Skeletal muscle satellite cell (primary cell): ENCODE results near the gene HLA-DOB. TPM values are rescaled to one million over a fixed set of nuclear protein-coding genes. Genes with fewer than 3 reads are reported as not detected.

Source experiments
- H3K27me3 ChIP-seq: 2 replicates; pipeline ENCODE4 v1.7.0; 2013; ENCODE audit warnings: low read length; ENCODE audit not compliant: control insufficient read depth, insufficient read depth
- H3K36me3 ChIP-seq: 2 replicates; pipeline ENCODE4 v1.7.0; 2013; ENCODE audit warnings: mild to moderate bottlenecking, control low read depth, low read length; ENCODE audit not compliant: insufficient read depth
- H3K4me1 ChIP-seq: 2 replicates; pipeline ENCODE4 v1.7.0; 2013; ENCODE audit warnings: low read length; ENCODE audit not compliant: control insufficient read depth, insufficient read depth
- H3K4me2 ChIP-seq: 2 replicates; pipeline ENCODE4 v1.7.0; 2013; ENCODE audit warnings: mild to moderate bottlenecking, low read length
- H3K4me3 ChIP-seq: 2 replicates; pipeline ENCODE4 v1.7.0; 2013; ENCODE audit warnings: low read length
- H3K9ac ChIP-seq: 2 replicates; pipeline ENCODE4 v1.7.0; 2013; ENCODE audit warnings: mild to moderate bottlenecking, low read depth, low read length, moderate library complexity
- H3K9me3 ChIP-seq: replicated peaks from 2 replicates; pipeline ENCODE4 v1.7.0; 2013; ENCODE audit warnings: mild to moderate bottlenecking, control low read depth, low read length
- total RNA-seq: library from RNA; depleted of rRNA; stranded (reverse); fragments of >200 nt; gene quantifications from 2 replicates; pipeline ENCODE4 v1.2.3, GENCODE V29; 2012; rRNA removed

HLA-DOB gene
- total RNA-seq = 0.22 and 1.3 TPM in 2 replicates

DNA sequence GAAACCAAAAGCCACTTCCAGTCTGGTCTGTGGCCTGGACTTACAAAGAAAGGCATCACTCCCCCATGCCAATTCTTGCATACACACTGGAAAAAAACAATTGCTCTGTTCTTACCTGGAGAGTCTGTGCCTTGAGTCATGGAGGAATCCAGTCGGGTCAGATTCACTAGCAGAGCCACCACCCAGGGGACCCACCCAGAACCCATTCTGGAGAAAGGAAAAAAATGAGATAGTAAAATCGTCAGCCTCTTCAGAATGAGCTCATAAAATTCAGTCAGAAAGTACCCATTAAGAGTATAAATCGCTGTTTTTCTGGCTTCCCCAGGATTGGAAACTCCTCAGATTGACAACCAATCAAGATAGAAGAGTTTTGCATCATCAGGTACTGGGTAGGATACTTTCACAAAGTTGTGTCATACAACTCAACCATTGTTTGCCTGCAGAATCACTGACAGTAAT, at the start of gene HLA-DOB:
TSS of gene HLA-DOB (minus strand) at position 257 of the 459 bp plus-strand sequence. CDS start at position 206, 51 bp downstream.
- H3K36me3 ChIP-seq = no peaks in the 10 kb centered on the region
- H3K9me3 ChIP-seq = no peaks in the 10 kb centered on the region
- no peak within 1 kb of the TSS for H3K9ac ChIP-seq
- peaks cover 25% of the 10 kb centered on the region for H3K27me3 ChIP-seq
- peaks cover 8% of the 10 kb centered on the region for H3K4me1 ChIP-seq
- no peak within 1 kb of the TSS for H3K4me2 ChIP-seq
- H3K4me3 ChIP-seq = no peak within 1 kb of the TSS

DNA sequence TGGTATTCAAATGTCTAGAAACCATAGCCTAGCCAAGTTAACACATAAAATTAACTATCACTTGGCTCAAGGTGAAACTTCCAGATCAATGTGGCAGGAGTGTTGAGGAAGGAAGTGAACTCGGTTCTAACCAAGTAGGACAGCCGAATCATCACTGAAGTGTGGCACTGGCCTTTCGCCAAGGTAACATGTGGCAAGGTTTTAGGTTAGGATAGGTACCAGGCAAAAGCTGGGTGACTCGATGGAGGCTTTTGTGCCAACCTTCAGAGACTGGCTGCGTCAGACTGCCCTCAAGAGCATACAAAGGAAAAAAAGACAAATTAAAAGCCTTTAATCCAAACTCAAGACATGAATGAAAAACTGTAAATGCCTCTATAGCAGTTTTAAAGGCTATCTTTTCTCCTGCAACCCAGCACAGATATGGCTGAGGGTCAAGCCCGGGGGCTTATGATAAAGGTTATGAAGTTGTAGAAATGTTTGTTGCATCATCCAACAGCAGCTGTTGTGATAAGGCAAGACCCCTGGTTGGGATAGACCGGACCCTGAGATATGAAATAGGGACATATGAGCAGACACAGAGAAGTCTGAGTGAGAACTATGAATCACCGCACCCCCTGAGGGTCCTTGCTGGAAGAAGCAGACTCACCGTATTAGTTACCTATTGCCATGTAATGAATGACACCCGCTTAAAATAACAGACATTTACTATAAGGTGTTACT, 49.1 kb upstream of the HLA-DOB start:
- Histone ChIP-seq H3K36me3 (no peaks in the 10 kb centered on the region), H3K27me3 (peaks cover 52% of the 10 kb centered on the region), H3K4me3 (no peak overlapping the region), H3K9ac (no peak overlapping the region), H3K4me1 (no peaks in the 10 kb centered on the region), H3K4me2 (no peak overlapping the region), H3K9me3 (no peaks in the 10 kb centered on the region)

DNA sequence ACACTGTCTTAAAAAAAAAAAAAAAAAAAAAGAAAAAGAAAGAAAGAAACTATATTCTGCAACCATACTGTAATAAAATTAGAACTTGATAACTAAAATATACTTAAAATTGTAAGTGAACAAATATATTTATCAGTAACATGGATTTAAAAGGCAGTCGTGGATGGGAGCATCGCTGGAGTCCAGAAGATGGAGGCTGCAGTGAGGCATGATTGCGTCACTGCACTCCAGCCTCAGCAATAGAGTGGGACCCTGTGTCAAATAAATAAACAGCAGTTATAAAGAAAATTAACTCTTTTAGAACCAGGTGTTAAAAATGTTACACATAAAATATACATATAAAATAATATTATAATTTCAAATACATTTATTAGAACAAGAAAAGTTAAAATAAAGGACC, 45.9 kb upstream of the HLA-DOB start:
- Histone ChIP-seq H3K36me3 (no peaks in the 10 kb centered on the region), H3K9me3 (no peaks in the 10 kb centered on the region), H3K4me3 (no peak overlapping the region), H3K4me1 (no peaks in the 10 kb centered on the region), H3K27me3 (peaks cover 39% of the 10 kb centered on the region), H3K9ac (no peak overlapping the region), H3K4me2 (no peak overlapping the region)

DNA sequence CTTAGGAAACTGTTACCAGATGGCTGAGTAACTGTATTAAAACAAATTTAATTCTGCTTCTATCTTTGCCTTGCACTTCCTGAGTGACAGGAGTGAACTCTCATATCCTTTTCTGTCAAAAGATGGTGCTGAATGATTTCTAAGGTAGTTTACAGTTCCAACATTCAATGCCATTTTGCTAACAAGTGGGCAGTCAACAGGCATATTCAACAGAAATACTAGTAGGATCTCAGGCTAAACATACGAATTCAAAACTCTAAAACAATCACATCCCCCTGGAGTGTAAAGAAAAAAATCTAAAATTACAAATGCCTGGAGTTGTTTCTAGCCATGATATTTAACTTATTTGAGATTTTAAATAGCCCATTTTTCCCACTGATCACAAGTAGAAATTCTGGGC, 43.9 kb upstream of the HLA-DOB start:
- Histone ChIP-seq H3K4me3 (no peak overlapping the region), H3K9ac (no peak overlapping the region), H3K4me2 (no peak overlapping the region), H3K27me3 (peaks cover 27% of the 10 kb centered on the region), H3K36me3 (no peaks in the 10 kb centered on the region), H3K9me3 (no peaks in the 10 kb centered on the region), H3K4me1 (no peaks in the 10 kb centered on the region)

DNA sequence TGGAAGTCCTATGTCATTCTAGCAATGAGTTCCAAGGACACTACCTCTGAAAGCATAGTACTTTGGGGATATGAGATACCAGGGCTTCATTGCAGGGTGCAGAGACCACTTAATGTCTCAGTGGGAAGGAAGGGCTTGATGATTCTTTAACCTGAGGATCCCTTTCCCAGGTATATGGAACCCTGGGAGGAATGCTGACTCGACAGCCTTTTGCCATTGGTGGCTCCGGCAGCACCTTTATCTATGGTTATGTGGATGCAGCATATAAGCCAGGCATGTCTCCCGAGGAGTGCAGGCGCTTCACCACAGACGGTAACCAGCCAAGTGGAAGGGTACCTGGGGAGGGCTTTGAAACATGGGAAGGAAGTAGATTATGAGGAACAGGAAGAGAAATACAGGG, 41.4 kb upstream of the HLA-DOB start:
- Histone ChIP-seq H3K36me3 (no peaks in the 10 kb centered on the region), H3K4me2 (no peak overlapping the region), H3K9ac (no peak overlapping the region), H3K9me3 (no peaks in the 10 kb centered on the region), H3K27me3 (peaks cover 22% of the 10 kb centered on the region), H3K4me1 (peaks cover 6% of the 10 kb centered on the region), H3K4me3 (no peak overlapping the region)

DNA sequence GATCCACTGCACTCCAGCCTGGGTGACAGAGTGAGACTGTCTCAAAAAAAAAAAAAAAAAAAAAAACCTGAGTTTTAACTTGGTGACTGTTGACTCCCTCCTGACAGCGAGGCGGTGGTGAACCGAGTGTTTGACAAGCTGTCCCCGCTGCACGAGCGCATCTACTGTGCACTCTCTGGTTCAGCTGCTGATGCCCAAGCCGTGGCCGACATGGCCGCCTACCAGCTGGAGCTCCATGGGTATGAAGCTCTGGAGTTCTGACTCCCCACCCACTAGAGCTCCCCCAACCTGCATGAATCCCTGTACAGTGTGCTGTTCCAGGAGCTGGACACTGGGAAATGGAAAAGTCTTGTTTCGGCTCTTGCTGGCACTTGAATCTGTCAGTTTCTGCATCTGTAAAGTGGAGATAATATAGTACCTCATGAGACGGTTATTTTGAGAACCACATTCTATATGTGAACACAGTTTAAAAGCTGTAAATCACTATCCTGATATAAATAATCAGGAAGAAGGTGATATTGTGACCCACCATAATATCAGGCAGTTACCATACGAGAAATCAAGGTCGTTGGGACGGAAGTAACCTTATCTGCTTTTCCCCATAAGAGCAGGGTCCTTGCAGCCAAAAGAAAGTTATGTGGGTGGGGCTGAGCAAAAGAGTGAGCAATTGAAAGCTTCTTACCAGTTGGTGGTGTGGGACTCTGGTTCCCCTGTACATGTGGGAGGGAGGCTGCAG, 40.5 kb upstream of the HLA-DOB start:
- no peaks in the 10 kb centered on the region for H3K36me3 ChIP-seq
- no peak overlapping the region for H3K9ac ChIP-seq
- peaks cover 19% of the 10 kb centered on the region for H3K27me3 ChIP-seq
- H3K9me3 ChIP-seq = no peaks in the 10 kb centered on the region
- H3K4me3 ChIP-seq = no peak overlapping the region
- H3K4me1 ChIP-seq = peaks cover 10% of the 10 kb centered on the region
- no peak overlapping the region for H3K4me2 ChIP-seq

DNA sequence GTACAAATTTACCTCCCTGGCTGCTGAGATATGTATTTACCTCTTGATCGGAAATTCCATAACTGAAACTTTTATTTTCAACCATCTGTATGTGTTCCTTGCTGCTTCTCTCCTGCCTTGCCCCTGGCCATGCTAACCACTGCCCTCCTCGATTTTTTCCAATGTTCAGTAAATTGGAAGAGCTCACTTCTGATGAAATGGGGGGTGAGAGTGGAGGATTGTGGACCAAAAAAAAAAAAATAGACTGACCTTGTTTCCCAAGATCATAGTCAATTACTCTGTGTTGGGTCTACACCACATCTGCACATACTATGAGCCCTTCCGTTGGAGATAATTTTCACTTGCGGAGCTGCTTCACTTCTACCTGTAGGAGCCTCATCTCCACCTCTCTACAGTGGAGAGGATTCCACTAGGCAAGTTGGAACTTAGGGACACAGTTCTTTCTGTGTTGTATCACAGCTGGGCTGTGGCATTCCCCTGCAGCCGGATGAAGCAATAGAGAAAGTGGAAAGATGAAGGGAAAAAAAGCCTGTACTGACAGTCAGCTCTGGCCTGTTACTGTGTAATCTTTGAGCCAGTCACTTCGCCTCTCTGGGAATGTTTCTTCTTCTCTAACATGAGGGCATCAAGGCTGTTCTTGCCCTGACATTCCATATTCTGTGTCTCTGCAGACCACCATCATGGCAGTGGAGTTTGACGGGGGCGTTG, 38.8 kb upstream of the HLA-DOB start:
- Histone ChIP-seq H3K27me3 (peaks cover 19% of the 10 kb centered on the region), H3K9me3 (no peaks in the 10 kb centered on the region), H3K4me3 (no peak overlapping the region), H3K4me1 (peaks cover 15% of the 10 kb centered on the region), H3K4me2 (no peak overlapping the region), H3K9ac (no peak overlapping the region), H3K36me3 (peaks cover 4% of the 10 kb centered on the region)

DNA sequence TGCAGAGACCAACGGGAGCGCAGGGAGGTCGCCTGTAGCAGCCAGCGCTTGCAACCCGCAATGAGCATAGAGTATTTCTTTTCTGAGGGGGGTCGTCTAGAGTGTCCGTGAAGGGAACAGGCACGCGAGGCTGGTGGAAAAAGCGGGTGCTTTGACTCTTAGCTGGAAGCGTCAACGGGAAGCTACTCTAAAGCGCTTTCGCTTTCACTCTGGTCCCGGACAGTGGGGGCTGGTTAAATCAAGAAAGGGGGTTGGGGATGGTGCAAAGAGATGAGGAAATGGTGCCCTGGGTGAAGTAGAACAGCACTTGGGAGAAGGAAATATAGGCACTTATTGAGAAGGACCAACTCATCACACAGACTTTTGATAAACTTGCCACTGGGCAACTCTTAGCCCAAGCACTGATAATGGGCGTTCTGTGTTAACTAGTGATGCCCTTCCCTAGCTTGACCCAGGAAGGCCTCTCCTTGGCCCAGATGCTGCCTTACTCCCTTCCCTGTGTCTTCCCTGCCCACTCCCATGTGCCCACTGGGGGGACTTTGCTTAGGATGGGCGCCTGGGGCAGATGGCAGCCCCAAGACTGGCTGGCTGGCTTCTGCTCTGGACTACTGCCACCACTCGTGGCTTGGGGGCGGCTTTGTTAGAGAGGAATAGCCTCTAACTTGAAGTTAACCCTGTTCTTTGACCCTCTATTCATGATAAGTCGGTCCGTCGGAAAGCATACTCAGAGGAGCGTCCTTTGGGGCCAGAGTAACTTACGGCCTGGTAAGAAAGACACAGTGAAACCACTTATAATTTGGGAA, 37.8 kb upstream of the HLA-DOB start:
- peak overlapping the region; percentile 94 for H3K4me3 ChIP-seq
- H3K4me2 ChIP-seq = peak overlapping the region; percentile 94
- peaks cover 16% of the 10 kb centered on the region for H3K27me3 ChIP-seq
- peak overlapping the region; percentile 78 for H3K9ac ChIP-seq
- H3K4me1 ChIP-seq = peaks cover 15% of the 10 kb centered on the region
- H3K36me3 ChIP-seq = peaks cover 9% of the 10 kb centered on the region
- no peaks in the 10 kb centered on the region for H3K9me3 ChIP-seq

DNA sequence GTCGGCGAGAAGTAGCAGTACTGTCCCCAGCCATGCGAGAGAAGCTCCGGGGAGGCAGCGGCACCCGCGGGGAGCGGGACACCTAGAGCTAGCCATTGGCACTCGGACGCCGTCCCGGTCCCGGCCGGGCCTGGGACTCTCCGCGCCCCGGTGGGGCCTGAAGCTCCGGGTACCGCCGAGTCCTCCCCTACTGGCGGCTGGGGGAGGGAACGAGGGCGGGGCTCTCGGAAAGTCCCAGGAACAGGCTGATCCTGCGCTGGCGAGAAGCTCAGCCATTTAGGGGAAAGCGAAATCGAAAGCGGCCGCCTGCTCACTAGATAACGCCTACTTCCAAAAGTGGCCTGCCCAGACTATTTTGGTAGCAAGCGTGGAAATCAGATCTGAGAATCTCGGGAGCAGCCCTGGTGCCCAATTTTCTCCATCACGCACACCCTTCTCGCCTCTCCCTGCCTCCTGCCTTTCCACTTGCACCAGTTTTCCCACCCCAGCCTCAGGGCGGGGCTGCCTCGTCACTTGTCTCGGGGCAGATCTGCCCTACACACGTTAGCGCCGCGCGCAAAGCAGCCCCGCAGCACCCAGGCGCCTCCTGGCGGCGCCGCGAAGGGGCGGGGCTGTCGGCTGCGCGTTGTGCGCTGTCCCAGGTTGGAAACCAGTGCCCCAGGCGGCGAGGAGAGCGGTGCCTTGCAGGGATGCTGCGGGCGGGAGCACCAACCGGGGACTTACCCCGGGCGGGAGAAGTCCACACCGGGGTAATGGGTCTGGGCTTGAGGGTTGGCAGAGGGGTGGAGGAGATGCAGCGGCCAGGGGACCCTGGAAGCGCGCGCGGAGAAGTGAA, 37.0 kb upstream of the HLA-DOB start, which contains the start of the genes PSMB9 and TAP1:
TSS of gene PSMB9 (plus strand) at position 652 of the 835 bp plus-strand sequence. CDS start at position 690, 38 bp downstream.
TSS of gene TAP1 (minus strand) at position 164 of the 835 bp plus-strand sequence. CDS start at position 96, 68 bp downstream.
- Histone ChIP-seq H3K4me3 (peak within 1 kb of the TSS; percentile 94), H3K4me2 (peak within 1 kb of the TSS; percentile 94), H3K9ac (peak within 1 kb of the TSS; percentile 78), H3K27me3 (peaks cover 16% of the 10 kb centered on the region), H3K36me3 (peaks cover 12% of the 10 kb centered on the region), H3K9me3 (no peaks in the 10 kb centered on the region), H3K4me1 (peaks cover 15% of the 10 kb centered on the region)

DNA sequence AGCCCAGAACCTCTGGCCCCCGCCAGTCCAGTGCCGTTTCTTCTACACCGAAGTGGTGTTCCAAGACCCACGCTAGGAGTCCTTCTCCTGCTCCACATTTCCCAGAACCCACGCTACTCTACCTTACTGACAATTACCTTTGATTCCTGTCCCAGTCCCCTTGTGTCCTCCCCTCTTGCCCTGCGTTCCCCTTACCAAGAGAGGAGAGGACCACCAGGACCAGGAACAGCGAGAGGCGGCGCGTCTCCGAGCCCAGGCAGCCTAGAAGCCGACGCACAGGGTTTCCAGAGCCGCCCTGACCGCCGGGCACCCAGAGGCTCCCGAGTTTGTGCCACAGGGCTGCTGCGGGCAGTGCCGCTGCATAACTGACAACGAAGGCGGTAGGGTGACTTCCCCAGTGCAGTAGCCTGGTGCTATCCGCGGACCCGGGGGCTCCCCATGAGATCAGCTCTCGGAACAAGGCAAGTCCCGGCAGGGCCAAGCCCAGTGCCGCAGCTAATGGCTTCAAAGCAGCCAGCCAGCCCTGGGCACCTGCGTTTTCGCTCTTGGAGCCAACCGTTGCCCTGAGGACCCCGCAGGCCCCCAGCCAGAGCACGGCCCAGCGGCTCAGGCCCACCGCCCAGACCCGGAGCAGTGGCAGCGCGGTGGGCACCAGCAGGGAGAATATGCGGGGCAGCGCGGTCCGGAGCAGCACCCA, 36.2 kb upstream of the HLA-DOB start:
- Histone ChIP-seq H3K9ac (peak overlapping the region; percentile 78), H3K27me3 (peaks cover 14% of the 10 kb centered on the region), H3K36me3 (peaks cover 19% of the 10 kb centered on the region), H3K4me3 (peak overlapping the region; percentile 94), H3K9me3 (no peaks in the 10 kb centered on the region), H3K4me1 (peaks cover 15% of the 10 kb centered on the region), H3K4me2 (peak overlapping the region; percentile 94)
